IMR-90 (cell line): Measurements from ENCODE around the gene AIRE.
"Not testable (repeated sequence)": the region's sequence is repeated elsewhere in the genome, so short reads cannot be mapped to it uniquely, and the experiment has no call there.

Source experiments
- CHD1 ChIP-seq: IDR thresholded peaks from 2 replicates; pipeline ENCODE4 v1.6.1; 2012; ENCODE audit warnings: low read depth, low read length, improper control_type of control experiment
- CTCF ChIP-seq: conservative IDR thresholded peaks from 2 replicates; pipeline ENCODE4 v1.5.1; 2012; ENCODE audit warnings: mild to moderate bottlenecking, low read depth, low read length, improper control_type of control experiment
- ELK1 ChIP-seq: fragments of 150-350 bp; IDR thresholded peaks from 2 replicates; pipeline ENCODE4 v1.6.1; 2016; ENCODE audit warnings: low read depth, mild to moderate bottlenecking, low read length, moderate library complexity, borderline replicate concordance

- TF ChIP-seq CTCF, ELK1, CHD1: not testable (repeated sequence)
These were observed 44.8 kb upstream of the AIRE start, which contains the start of gene ICOSLG for GRCh38 chr21:44240842-44241241.
